ENCODE results near the gene CASZ1.

- TF ChIP-seq POLR2A (IDR thresholded peaks at IDR 0.05) = no peak
- TF ChIP-seq CTCF (IDR thresholded peaks at IDR 0.05) = no peak
Observed at GRCh38 chr1:10718083-10718415, 78.4 kb downstream of the CASZ1 start.
